ENCODE results near the gene BHLHE23. TPM values are rescaled to one million over a fixed set of nuclear protein-coding genes. Genes with fewer than 3 reads are reported as not detected.
"Not testable (repeated sequence)": the region's sequence is repeated elsewhere in the genome, so short reads cannot be mapped to it uniquely, and the experiment has no call there.

Gene BHLHE23
- total RNA-seq, 4 donors from 2014 or later: not detected

DNA sequence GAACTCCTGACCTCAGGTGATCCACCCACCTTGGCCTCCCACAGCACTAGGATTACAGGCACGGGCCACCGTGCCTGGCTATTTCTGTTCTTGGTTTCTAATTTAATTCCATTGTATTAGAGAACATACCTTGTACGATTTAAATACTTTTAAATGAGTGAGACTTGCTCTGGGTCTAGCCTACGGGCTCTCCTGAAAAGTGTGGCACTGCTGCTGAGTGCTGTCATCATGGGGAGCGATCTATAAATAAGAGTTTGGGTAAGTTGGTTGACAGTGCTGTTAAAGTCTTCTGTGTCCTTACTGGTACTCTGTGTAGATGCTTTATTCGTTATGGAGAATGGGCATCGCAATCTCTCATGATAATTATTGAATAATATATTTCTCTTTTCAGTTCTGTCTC, 35.0 kb upstream of the BHLHE23 start:
- ATAC-seq (no peak), DNase-seq (no peak)
- in situ Hi-C loops (cut with MboI; ENCODE audit: low sequenced_read_pairs in 4 of 4) (no loop called here), intact Hi-C loops (cut with DNase I; ENCODE audit: low total_unique reads) (no loop called here)
- Histone ChIP-seq H3K4me1 (no peaks in the 10 kb centered on the region), H3K27me3 (peaks cover 15 to 66% (median 37%) of the 10 kb centered on the region in 3 donors), H3K9me3 (no peaks in the 10 kb centered on the region), H3K4me3 (no peak overlapping the region), H3K27ac (no peak overlapping the region), H3K36me3 (no peaks in the 10 kb centered on the region)
- TF ChIP-seq, protein P1, sequence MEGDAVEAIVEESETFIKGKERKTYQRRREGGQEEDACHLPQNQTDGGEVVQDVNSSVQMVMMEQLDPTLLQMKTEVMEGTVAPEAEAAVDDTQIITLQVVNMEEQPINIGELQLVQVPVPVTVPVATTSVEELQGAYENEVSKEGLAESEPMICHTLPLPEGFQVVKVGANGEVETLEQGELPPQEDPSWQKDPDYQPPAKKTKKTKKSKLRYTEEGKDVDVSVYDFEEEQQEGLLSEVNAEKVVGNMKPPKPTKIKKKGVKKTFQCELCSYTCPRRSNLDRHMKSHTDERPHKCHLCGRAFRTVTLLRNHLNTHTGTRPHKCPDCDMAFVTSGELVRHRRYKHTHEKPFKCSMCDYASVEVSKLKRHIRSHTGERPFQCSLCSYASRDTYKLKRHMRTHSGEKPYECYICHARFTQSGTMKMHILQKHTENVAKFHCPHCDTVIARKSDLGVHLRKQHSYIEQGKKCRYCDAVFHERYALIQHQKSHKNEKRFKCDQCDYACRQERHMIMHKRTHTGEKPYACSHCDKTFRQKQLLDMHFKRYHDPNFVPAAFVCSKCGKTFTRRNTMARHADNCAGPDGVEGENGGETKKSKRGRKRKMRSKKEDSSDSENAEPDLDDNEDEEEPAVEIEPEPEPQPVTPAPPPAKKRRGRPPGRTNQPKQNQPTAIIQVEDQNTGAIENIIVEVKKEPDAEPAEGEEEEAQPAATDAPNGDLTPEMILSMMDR (IDR thresholded peaks at IDR 0.05 in 4 of 5, conservative IDR thresholded peaks at IDR 0.05 in 1 of 5): no peak

DNA sequence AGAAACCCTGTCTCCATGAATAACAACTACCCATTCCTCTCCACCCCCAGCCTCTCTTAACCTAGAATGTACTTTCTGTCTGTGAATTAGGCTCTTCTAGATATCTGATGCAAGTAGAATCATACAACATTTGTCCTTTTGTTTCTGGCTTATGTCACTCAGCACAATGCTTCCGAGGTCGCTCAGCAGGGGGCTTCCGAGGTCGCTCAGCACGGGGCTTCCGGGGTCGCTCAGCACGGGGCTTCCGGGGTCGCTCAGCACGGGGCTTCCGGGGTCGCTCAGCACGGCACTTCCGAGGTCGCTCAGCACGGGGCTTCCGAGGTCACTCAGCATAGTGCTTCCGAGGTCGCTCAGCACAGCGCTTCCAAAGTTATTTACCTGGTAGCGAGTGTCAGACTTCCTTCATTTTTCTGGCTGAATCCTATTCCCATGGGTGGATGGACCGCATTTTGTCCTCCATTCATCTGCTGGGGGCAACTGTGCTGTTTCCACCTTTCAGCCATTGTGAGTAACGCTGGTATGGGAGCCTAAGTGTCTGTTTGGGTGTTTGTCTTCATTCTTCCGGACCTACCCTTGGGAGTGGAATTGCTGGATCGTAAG, 31.0 kb upstream of the BHLHE23 start:
- Histone ChIP-seq H3K4me1 (no peaks in the 10 kb centered on the region), H3K9me3 (no peaks in the 10 kb centered on the region), H3K27me3 (peaks cover 37 to 76% (median 61%) of the 10 kb centered on the region in 3 donors), H3K36me3 (no peaks in the 10 kb centered on the region), H3K4me3 (no peak overlapping the region), H3K27ac (no peak overlapping the region)
- no peak for TF ChIP-seq POLR2A (IDR thresholded peaks at IDR 0.05)
- TF ChIP-seq, protein P1 (IDR thresholded peaks at IDR 0.05 in 4 of 5, conservative IDR thresholded peaks at IDR 0.05 in 1 of 5): no peak
- in situ Hi-C loops (cut with MboI; ENCODE audit: low sequenced_read_pairs in 4 of 4): no loop called here
- DNase-seq: no peak
- ATAC-seq: no peak
- intact Hi-C loops (cut with DNase I; ENCODE audit: low total_unique reads): no loop called here

DNA sequence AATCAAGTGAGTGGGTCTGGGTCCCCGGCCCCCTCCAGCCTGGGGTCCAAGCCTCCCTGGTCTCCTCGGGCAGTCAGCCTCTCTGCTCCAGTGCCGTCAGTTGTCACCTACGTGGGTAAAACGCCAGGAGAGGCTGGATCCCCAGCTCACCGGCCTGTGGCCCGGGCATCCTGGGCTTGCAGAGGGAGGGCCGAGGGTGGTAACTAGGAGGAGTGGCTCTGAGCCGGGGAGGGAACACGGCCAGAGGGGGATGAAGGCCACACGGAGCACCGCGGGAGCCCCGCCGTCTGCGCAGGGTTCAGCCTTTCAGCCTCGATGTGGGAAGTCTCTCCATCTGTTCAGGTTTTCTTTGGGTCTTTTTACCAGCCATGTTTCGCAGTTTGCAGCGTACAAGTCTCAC, 29.5 kb upstream of the BHLHE23 start:
- H3K27me3 ChIP-seq: peaks cover 50 to 75% (median 60%) of the 10 kb centered on the region in 3 donors
- no peak overlapping the region for H3K4me3 ChIP-seq
- intact Hi-C loops (cut with DNase I; ENCODE audit: low total_unique reads) (no loop called here), in situ Hi-C loops (cut with MboI; ENCODE audit: low sequenced_read_pairs in 4 of 4) (no loop called here)
- no peak overlapping the region for H3K27ac ChIP-seq
- no peaks in the 10 kb centered on the region for H3K4me1 ChIP-seq
- TF ChIP-seq, protein P1 (IDR thresholded peaks at IDR 0.05 in 4 of 5, conservative IDR thresholded peaks at IDR 0.05 in 1 of 5): no peak
- TF ChIP-seq POLR2A (IDR thresholded peaks at IDR 0.05): no peak
- no peaks in the 10 kb centered on the region for H3K9me3 ChIP-seq
- no peaks in the 10 kb centered on the region for H3K36me3 ChIP-seq
- ATAC-seq: no peak
- DNase-seq: no peak

DNA sequence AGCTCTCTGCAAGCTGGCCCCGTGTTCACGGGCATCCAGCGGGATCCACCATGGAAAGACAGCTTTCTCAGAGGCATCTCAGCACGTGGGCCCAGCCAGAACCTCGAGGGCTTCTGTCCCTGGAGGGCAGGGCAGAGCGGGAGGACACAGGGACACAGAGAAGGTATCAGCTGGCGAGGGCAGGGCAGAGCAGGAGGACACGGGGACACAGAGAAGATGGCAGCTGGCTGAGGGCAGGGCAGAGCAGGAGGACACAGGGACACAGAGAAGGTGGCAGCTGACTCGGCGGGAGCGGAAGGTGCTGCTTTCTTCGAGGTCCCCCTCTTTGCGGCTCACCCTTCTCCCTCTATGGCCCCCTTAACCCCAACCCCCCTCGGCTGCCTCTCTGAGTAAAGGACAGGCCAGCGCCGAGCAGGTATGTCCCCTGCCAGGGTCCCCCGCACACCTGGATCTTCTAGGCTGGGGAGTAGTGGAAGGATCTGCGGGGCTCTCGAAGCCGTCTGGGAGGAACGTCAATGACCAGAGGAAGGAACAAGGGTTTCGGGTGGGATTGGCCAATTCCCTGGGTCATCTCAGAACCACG, 28.9 kb upstream of the BHLHE23 start:
- intact Hi-C loops (cut with DNase I; ENCODE audit: low total_unique reads) (no loop called here), in situ Hi-C loops (cut with MboI; ENCODE audit: low sequenced_read_pairs in 4 of 4) (no loop called here)
- ATAC-seq: no peak
- Histone ChIP-seq H3K4me3 (no peak overlapping the region), H3K36me3 (no peaks in the 10 kb centered on the region), H3K9me3 (no peaks in the 10 kb centered on the region), H3K27me3 (peaks cover 53 to 74% (median 63%) of the 10 kb centered on the region in 3 donors), H3K27ac (no peak overlapping the region), H3K4me1 (no peaks in the 10 kb centered on the region)
- TF ChIP-seq, protein P1 (IDR thresholded peaks at IDR 0.05 in 4 of 5, conservative IDR thresholded peaks at IDR 0.05 in 1 of 5): no peak
- no peak for TF ChIP-seq POLR2A (IDR thresholded peaks at IDR 0.05)
- no peak for DNase-seq

DNA sequence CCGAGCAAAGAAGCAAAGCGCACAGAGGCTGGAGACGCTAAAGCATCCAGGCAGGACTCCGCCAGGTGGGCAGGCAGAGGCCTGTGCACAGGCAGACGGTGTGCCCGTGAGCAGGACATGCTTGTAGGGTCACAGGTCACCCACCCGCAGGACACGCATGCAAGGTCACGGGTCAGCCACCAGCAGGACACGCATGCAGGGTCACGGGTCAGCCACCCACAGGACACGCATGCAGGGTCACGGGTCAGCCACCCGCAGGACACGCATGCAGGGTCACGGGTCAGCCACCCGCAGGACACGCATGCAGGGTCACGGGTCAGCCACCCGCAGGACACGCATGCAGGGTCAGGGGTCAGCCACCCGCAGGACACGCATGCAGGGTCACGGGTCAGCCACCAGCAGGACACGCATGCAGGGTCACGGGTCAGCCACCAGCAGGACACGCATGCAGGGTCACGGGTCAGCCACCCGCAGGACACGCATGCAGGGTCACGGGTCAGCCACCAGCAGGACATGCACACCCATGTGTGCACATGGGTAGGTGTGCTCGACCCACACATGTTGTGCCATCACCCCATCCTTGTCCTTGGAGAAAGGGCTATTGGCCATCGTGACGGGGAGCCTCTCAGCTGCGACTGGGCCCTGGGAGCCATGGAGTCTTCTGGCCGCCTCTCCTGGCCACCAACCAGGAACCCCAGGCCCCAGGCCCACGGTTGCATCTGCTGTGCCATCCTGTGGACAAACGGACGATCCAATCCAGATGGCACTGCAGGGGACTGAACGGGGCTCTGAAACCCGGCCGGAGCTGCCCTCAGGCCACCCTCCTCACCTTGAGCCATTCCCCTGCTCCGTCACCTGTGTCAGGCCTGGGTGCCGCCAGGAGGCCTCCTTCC, 28.2 kb upstream of the BHLHE23 start:
- H3K9me3 ChIP-seq; H3K4me3 ChIP-seq; in situ Hi-C loops (cut with MboI; ENCODE audit: low sequenced_read_pairs in 4 of 4); H3K4me1 ChIP-seq; H3K36me3 ChIP-seq; H3K27ac ChIP-seq; ATAC-seq; DNase-seq; intact Hi-C loops (cut with DNase I; ENCODE audit: low total_unique reads): not testable (repeated sequence)
- H3K27me3 ChIP-seq: peaks cover 61 to 74% (median 61%) of the 10 kb centered on the region in 3 donors

All from gastrocnemius medialis (tissue), 4 donors.